GM12875 (cell line): ENCODE results near the gene C3orf22.
"Not testable (repeated sequence)": the region's sequence is repeated elsewhere in the genome, so short reads cannot be mapped to it uniquely, and the experiment has no call there.

Source experiments
- H3K4me3 ChIP-seq: one replicate; pipeline ENCODE4 v1.5.1; 2011; ENCODE audit warnings: low read depth, low read length, control low read depth
- TF ChIP-seq, protein P1 (sequence below): IDR thresholded peaks from 2 replicates; pipeline ENCODE4 v1.5.1; 2011; ENCODE audit warnings: low read depth, mild to moderate bottlenecking, control low read depth, inconsistent platforms, low read length, moderate library complexity, borderline replicate concordance; ENCODE audit not compliant: insufficient read depth

Gene C3orf22

DNA sequence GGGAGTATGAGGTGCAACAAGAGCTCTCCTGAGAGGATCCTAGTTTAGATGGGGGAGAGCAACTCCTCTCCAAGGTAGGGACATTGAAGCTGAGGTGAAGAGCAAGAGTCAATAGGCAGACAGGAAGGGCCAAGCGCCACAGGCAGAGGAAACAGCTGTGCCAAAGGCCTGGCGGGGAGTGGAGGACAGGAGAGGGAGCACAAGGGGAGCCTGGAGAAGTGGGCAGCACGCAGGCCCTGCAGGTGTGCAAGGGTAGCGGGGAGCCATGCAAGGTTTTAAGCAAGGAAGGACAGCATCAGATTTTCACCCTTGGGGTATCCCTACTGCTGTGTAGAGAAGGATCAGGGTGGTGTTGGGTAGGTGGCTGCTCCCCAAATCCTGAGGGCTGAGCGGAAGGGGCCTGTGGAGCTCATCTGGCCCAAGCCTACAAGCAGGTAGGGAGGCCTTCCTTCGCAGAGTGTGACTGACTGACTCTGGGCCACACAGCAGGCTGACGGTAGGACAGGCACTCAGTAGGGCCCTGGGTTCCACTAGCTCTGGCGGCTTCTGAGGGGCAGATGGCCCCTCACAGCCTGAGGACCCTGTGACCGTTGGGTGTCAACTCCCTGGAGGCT, 21.5 kb downstream of the C3orf22 start:
- TF ChIP-seq, protein P1, sequence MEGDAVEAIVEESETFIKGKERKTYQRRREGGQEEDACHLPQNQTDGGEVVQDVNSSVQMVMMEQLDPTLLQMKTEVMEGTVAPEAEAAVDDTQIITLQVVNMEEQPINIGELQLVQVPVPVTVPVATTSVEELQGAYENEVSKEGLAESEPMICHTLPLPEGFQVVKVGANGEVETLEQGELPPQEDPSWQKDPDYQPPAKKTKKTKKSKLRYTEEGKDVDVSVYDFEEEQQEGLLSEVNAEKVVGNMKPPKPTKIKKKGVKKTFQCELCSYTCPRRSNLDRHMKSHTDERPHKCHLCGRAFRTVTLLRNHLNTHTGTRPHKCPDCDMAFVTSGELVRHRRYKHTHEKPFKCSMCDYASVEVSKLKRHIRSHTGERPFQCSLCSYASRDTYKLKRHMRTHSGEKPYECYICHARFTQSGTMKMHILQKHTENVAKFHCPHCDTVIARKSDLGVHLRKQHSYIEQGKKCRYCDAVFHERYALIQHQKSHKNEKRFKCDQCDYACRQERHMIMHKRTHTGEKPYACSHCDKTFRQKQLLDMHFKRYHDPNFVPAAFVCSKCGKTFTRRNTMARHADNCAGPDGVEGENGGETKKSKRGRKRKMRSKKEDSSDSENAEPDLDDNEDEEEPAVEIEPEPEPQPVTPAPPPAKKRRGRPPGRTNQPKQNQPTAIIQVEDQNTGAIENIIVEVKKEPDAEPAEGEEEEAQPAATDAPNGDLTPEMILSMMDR: no peak

DNA sequence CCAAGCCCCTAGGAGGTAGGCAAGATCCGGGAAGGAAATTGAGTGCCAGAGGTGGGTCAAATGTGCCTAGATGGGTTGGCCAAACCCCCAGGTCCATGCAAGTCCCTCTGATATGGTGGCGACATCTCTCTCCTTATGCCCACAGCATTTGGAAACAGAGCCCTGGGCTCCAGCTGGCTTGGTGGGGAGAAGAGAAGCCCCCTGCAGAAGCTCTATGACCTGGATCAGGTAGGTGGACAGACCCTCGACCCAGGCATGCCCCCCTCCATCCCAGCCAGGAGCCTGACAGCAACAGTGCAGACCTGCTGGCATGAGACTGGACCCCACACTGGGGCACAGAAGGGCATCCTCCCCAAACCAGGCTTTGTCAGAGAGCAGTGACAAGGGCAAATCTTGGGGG, 22.6 kb downstream of the C3orf22 start:
- no peak overlapping the region for H3K4me3 ChIP-seq
- TF ChIP-seq, protein P1: no peak

More for the DNA sequence above, 21.5 kb downstream of the C3orf22 start:
- no peak overlapping the region for H3K4me3 ChIP-seq

DNA sequence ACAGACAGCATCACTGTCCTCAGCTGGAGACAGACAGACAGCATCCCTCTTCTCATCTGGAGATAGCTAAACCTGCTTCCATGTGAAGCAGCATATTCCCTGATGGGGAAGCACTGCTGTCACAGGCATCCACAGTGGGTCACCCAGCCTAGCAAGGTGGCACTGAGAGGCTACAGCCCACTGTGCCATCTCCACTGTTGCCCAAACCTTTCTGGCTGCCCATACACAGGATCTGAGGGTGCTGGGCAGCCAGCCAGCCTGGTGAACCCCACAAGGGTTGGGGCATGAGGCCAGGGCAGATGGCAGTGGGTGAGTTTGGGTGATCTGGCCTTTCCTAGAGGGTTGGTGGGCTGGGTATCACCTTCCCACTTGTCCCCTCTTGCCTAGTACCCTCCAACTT, 23.1 kb downstream of the C3orf22 start:
- no peak overlapping the region for H3K4me3 ChIP-seq
- TF ChIP-seq, protein P1: no peak

DNA sequence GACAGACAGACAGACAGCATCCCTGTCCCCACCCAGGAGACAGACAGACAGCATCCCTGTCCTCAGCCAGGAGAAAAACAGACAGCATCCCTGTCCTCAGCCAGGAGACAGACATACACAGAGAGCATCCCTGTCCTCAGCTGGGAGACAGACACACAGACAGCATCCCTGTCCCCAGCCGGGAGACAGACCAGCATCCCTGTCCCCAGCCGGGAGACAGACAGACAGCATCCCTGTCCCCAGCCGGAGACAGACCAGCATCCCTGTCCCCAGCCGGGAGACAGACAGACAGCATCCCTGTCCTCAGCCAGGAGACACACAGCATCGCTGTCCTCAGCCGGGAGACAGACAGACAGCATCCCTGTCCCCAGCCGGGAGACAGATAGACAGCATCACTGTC, 24.0 kb downstream of the C3orf22 start:
- not testable (repeated sequence) for H3K4me3 ChIP-seq

DNA sequence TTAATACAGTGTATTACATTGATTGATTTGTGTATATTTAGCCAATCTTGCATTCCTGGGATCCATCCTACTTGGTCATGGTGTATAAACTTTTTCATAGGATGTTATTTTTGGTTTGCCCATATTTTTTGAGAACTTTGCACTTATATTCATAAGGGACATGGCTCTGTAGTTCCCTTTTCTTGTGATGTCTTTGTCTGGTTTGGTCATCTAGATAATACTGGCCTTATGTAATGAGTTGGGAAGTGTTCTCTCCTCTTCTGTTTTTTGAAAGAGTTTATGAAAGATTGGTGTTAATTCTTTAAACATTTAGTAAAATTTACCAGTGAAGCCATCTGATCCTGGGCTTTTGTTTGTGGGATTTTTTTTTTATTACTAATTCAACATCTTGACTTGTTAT, 25.2 kb downstream of the C3orf22 start:
- H3K4me3 ChIP-seq: no peak overlapping the region
- TF ChIP-seq, protein P1: no peak

DNA sequence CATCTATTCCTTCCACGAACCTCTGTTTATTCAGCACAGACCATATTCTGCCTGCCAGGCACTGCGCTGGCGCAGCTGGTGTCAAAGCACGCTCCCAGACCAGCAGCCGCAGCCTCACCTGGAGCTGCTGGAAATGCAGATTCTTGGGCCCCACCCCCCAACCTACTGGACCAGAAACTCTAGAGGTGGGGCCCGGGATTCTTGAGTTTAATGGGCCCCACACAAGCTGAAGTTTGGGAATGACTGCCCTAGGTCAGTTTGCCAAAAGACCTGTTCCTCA, 27.7 kb downstream of the C3orf22 start:
- TF ChIP-seq, protein P1: no peak
- H3K4me3 ChIP-seq: no peak overlapping the region

DNA sequence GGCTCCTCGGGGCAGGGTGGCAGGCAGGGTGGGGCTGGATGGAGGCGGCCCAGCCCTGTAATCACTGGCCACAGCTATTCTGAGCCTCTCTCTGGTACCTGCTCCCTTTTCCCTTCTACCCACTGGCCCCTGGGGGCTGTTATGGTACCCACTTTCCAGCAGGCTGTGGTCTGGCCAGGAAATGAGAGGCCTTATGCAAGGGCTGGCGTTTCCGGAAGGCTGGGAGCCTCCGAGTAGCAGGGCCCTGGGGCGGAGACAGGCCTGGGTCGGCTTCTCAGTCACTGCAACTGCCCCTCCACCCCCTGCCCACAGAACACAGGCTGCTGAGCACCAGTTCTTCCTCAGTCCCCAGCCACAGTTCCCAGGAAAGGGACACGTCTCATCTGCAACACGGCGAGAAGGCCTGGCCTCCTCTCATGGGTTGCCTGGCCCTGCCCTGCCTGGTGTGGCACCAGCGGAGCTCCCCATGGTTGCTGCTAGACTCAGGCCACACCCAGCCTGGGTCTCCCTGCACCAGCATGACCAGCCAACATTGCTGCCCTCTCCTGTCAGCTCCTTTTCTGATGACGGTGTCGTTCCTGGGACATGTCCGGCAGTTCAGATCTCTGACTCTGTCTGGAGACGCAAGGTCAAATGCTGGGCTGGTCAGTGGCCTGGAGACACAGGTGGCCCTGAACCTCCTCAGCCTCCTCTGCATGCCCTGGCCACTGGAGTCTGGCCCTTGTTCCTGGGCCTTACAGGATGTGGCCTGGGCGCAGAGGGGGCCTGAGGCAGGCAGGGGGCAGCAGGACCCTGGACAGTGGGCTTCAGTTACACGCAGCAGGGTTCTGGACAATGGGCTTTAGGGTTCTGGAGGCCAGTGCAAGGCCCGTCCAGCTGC, 28.3 kb downstream of the C3orf22 start:
- TF ChIP-seq, protein P1: no peak
- no peak overlapping the region for H3K4me3 ChIP-seq
